Pancreas (tissue), 10 donors: Measurements from ENCODE around the gene TMEM9. TPM values are rescaled to one million over a fixed set of nuclear protein-coding genes. Genes with fewer than 3 reads are reported as not detected.
A peak's percentile ranks its signal among the peaks of the same experiment; 100 is the strongest.

ENCODE experiments used
- ATAC-seq, 4 donors: fragments of 200-7000 bp; cut with Tn5 transposase; one replicate each; pipeline versions ENCODE4 v1.8.0 to v1.9.1; 2020; ENCODE audit warnings: mild to moderate bottlenecking in 4 of 4, moderate library complexity in 4 of 4
- DNase-seq, 6 donors: peaks; one replicate each; pipeline ENCODE4 v3.0.0-alpha.2; 2020
- FAIRE-seq: peaks from 2 replicates; lab custom pipeline; 2012; peaks lifted over from hg19 to GRCh38; lab: Jason Lieb, UNC
- H3K27ac ChIP-seq, 4 donors: fragments of 200-600 bp; sonication (generic); 1 replicate in 3 of 4; 2 replicates in 1 of 4; pipeline versions ENCODE4 v1.5.0 to v1.8.0; 2020
- H3K27me3 ChIP-seq, 4 donors: fragments of 200-600 bp; one replicate each; pipeline ENCODE4 v1.8.0; 2021
- H3K36me3 ChIP-seq, 3 donors: fragments of 200-600 bp; sonication (generic) in 1 of 3; one replicate each; pipeline versions ENCODE4 v1.5.0 to v1.8.0; 2020 to 2021
- H3K4me1 ChIP-seq, 3 donors: fragments of 200-600 bp; one replicate each; pipeline ENCODE4 v1.8.0; 2021
- H3K4me3 ChIP-seq, 4 donors: fragments of 200-600 bp; sonication (generic) in 2 of 4; one replicate each; pipeline versions ENCODE4 v1.5.0 to v1.8.0; 2020 to 2021
- H3K9me3 ChIP-seq, 4 donors: fragments of 200-600 bp; one replicate each; pipeline ENCODE4 v1.8.0; 2021
- CTCF ChIP-seq, 4 donors: fragments of 200-600 bp; sonication (generic) in 3 of 4; IDR thresholded peaks; one replicate each; pipeline versions ENCODE4 v1.5.0 to v1.8.0; 2021; ENCODE audit warnings: antibody characterized with exemption in 4 of 4
- WGBS, 2 donors: extraction: QIAGEN DNeasy Blood & Tissue Kit; methylation state at CpG; one replicate each; pipeline ENCODE4 v1.1.7; 2013; 5-methylcytosine and 5-hydroxymethylcytosine counted together
- intact Hi-C, 3 donors: fragments of 100-400 bp; cut with DNase I; formaldehyde crosslinking; loops; one replicate each; pipeline versions ENCODE4 v1.11.1 to v1.14.2; 2022
- polyA plus RNA-seq, 2 donors: library from polyadenylated mRNA; stranded (reverse); fragments of 200-250 nt; gene quantifications; one replicate each; pipeline ENCODE4 v1.2.3, GENCODE V29; 2013
- total RNA-seq, 6 donors: library from RNA; stranded (reverse); fragmentation: NEBNext Ultra II Directional in 4 of 6; extraction: Animal tissue kit (Norgen Biotek cat#: 25700) in 4 of 6; gene quantifications; one replicate each; pipeline versions ENCODE4 v1.2.1 to v1.2.4, GENCODE V29; 2021 to 2023
- donor health status: healthy with polysubstance abuse.
- donor health status: DM: no; HTN: no; CAD: no; lungs with moderate emphysema.
- donor health status: DM: no; HTN: no; CAD: no.
- donor health status: control.
- donor health status: control.
- donor health status: Bipolar disorder and iron deficiency.
- donor health status: DM: yes; HTN: yes; CAD: no.
- donor health status: DM: no; HTN: no; CAD: no.
- donor health status: DM: no; HTN: no; CAD: no.
- donor health status: DM: yes; HTN: yes; CAD: no.

The TMEM9 gene
- total RNA-seq (10 to 100 TPM; 21.3 to 42.9 (median 34.9) TPM), polyA plus RNA-seq (10 to 100 TPM; 52.2 to 87.7 TPM)

GRCh38 chr1:201154389-201155165, at the start of gene TMEM9:
TMEM9 (minus strand) TSS chr1:201154474; CDS start chr1:201153923, 551 bp downstream.
- ATAC-seq: peak; percentile 97 to 99 (median 98)
- intact Hi-C loops: no loop called here
- Histone ChIP-seq H3K4me3 (peak within 1 kb of the TSS; percentile 44 to 87 (median 82)), H3K27ac (peak within 1 kb of the TSS; percentile 51 to 75 (median 60)), H3K4me1 (peaks cover 3 to 8% (median 7%) of the 10 kb centered on the region in 3 donors), H3K9me3 (no peaks in the 10 kb centered on the region), H3K36me3 (no peaks in the 10 kb centered on the region), H3K27me3 (no peaks in the 10 kb centered on the region)
- DNase-seq: peak; percentile 97 to 100 (median 98)
- no peak for TF ChIP-seq CTCF (IDR thresholded peaks at IDR 0.05)
- FAIRE-seq: no peak
- 7 to 8% methylated on average over 28 to 31 of the region's 31 CpGs for WGBS, 2 donors

GRCh38 chr1:201198598-201198997, 44.3 kb upstream of the TMEM9 start:
- 87 to 92% methylated on average over 3 of the region's 3 CpGs for WGBS, 2 donors
- DNase-seq (peak in 1 of 6 donors; percentile 7), ATAC-seq (no peak), FAIRE-seq (no peak)
- no peak overlapping the region for H3K4me3 ChIP-seq
- no peaks in the 10 kb centered on the region for H3K36me3 ChIP-seq
- H3K9me3 ChIP-seq: no peaks in the 10 kb centered on the region
- intact Hi-C loops: no loop called here
- H3K27me3 ChIP-seq: no peaks in the 10 kb centered on the region
- no peak overlapping the region for H3K27ac ChIP-seq
- H3K4me1 ChIP-seq: no peaks in the 10 kb centered on the region
- no peak for TF ChIP-seq CTCF (IDR thresholded peaks at IDR 0.05)

- no peak for TF ChIP-seq CTCF (IDR thresholded peaks at IDR 0.05)
- H3K4me3 ChIP-seq: no peak overlapping the region
- ATAC-seq (no peak), DNase-seq (peak in 1 of 6 donors; percentile 45), FAIRE-seq (no peak)
- H3K27ac ChIP-seq: no peak overlapping the region
- WGBS, 2 donors: 81 to 90% methylated on average over 6 of the region's 6 CpGs
- no peaks in the 10 kb centered on the region for H3K4me1 ChIP-seq
- intact Hi-C loops: no loop called here
- no peaks in the 10 kb centered on the region for H3K36me3 ChIP-seq
- H3K27me3 ChIP-seq: no peaks in the 10 kb centered on the region
- H3K9me3 ChIP-seq: no peaks in the 10 kb centered on the region
Measured at GRCh38 chr1:201194046-201194445, 39.8 kb upstream of the TMEM9 start.

- WGBS, 2 donors: 84% methylated on average over 3 of the region's 3 CpGs
- Histone ChIP-seq H3K27me3 (no peaks in the 10 kb centered on the region), H3K27ac (no peak overlapping the region), H3K9me3 (no peaks in the 10 kb centered on the region), H3K36me3 (no peaks in the 10 kb centered on the region), H3K4me1 (no peaks in the 10 kb centered on the region), H3K4me3 (no peak overlapping the region)
- intact Hi-C loops: no loop called here
- ATAC-seq (no peak), DNase-seq (peak in 1 of 6 donors; percentile 0), FAIRE-seq (no peak)
- TF ChIP-seq CTCF (IDR thresholded peaks at IDR 0.05): no peak
Measured at GRCh38 chr1:201192261-201192788, 38.1 kb upstream of the TMEM9 start.
